Activated gamma-delta T cell (primary cell): ENCODE data around the gene PNPLA5.
"Not testable (repeated sequence)": the region's sequence is repeated elsewhere in the genome, so short reads cannot be mapped to it uniquely, and the experiment has no call there.

Source experiments
- DNase-seq: peaks from one replicate; lab custom pipeline; 2025; lab: John Stamatoyannopoulos, UW

The PNPLA5 gene

GRCh38 chr22:43881091-43882061 lies 10.4 kb downstream of the PNPLA5 start:
- no peak for DNase-seq

- DNase-seq, result no peak
Measured at GRCh38 chr22:43880541-43880991, 11.2 kb downstream of the PNPLA5 start.

- DNase-seq, result no peak
Measured at GRCh38 chr22:43879901-43880540, 11.8 kb downstream of the PNPLA5 start.

- DNase-seq, result no peak
Measured at GRCh38 chr22:43878831-43879550, 12.8 kb downstream of the PNPLA5 start.

DNA sequence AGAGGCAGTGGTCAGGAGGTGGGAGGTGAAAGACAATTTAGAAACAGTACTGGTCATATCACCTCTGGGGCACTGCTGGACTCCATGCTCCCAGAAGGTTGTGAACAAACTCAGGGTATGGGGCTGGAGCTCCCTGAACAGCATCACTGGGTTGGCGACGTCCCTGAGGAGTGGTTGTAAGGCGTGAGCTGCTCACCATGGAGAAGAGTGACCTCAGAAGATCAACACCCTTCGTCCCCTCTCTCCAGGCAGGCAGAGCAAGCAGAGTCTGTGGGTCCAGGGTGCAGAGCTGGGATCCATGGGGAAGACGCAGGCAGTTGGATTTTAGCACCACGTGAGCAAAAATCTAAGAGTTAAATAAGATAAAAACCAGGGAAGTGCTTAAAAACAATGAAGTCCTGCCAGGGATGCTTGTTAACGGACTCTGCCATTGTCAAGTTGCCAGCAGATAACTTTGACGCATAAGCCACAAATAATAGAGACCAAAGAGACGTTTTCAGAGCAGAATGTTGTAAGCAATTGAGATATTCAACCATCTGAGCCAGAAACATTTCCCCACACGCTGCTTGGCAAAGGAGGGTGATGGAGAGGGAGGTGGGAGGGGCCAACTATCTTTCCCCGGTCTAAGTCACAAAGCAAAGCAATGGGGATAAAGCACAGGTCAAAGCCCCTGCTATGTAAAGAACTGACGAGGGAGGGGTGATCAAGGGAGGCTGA lies 13.6 kb downstream of the PNPLA5 start:
- no peak for DNase-seq

DNA sequence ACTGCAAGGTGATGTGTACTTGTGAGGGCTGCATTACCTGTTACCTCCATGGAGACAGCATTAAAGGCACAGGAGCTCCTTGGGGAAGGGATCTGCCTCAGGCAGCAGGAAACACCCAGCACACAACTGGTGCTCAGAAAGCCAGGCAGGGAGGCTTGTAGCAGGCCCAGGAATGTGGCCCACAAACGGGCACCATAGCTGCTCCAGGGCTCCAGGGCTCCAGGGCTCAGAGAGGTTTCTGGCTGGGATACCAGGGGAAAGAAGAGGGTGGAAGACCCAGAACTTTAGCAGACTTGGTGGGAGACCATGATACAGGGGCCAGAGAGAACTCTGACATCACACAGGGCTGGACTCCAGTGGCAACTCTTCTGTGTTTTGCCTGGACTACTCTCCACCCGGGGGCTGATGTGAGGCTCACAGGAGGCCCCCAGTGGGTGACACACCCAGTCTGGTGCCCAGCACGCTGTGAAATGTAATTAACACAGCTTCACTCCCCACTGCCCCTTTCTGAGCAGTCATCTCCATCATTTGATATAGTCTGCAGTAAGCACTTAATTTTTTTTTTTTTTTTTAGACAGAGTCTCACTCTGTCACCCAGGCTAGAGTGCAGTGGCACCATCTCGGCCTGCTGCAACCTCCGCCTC lies 14.8 kb downstream of the PNPLA5 start:
- no peak for DNase-seq

GRCh38 chr22:43869799-43870198 lies 22.0 kb downstream of the PNPLA5 start:
- DNase-seq, result no peak

GRCh38 chr22:43869001-43869400 lies 22.8 kb downstream of the PNPLA5 start:
- not testable (repeated sequence) for DNase-seq

DNA sequence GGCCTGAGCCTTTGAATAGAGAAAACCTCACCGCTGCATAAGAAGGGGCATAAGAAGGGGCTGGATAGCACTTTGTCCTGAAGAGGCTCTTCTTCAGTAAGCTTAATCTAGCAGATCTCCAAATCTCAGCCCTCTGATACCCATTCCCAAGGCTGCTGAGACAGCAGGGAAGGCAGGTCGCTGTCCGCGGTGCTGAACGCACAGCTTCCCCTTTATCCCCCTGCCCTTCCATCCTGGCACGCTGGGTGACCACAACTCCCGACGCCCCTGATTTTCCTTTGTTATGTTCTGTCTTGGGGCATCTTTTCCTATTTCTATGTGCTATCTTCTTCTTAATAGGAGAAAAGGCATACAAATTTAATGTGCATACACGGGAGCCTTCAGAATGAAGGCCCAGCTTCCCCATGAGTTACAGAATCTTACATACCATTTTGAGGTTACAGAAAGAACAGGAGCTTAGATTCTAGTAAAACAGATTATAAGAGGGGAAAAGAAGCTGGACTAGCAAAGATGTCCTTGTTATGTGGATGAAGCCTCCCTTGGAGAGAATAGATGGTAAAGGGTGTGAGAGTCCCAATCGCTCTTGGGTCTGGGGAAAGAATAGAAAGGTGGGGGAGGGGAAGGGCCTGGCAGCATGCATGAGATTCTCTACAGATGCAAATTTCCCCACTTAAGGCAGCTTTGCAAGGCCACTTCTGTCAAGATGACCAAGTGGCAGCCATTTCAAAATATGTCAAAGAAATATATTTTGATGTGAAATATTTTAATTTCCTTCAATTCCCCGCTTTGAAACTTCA lies 23.8 kb downstream of the PNPLA5 start:
- no peak for DNase-seq

DNA sequence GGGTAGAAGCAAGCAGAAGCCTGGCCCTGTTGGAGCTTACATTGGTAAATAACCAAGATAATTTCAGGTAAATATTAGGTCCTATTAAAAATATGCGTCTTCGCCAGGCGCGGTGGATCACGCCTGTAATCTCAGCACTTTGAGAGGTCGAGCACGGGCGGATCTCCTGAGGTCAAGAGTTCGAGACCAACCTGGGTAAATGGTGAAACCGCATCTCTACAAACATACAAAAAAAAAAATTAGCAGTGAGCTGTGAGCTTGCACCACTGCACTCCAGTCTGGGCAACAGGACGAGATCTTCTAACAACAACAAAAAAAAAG lies 29.0 kb downstream of the PNPLA5 start:
- DNase-seq, result no peak

- no peak for DNase-seq
Measured at GRCh38 chr22:43862074-43862881, 29.5 kb downstream of the PNPLA5 start, which contains the start of gene SULT4A1. SULT4A1 (minus strand) TSS chr22:43862513; CDS start chr22:43862382, 131 bp downstream.

DNA sequence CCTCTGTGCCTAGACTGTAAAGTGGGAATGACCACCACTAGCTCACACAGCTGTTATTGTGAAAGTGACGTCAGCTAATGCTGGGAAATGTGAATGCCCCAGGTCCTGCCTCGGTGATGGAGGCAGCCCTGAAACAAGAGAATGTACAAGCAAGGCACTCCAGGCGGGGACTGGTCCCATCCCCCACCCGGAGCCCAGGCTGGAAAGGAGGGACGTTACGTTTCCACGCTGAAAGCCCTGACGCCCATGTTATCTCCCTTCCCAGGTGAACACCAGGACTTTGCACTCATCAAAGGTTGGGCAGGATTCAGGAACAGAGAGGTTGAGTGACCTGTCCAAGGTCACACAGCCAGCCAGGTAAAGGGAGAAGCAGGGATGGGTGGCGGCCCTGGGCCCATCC lies 30.3 kb downstream of the PNPLA5 start:
- no peak for DNase-seq

DNA sequence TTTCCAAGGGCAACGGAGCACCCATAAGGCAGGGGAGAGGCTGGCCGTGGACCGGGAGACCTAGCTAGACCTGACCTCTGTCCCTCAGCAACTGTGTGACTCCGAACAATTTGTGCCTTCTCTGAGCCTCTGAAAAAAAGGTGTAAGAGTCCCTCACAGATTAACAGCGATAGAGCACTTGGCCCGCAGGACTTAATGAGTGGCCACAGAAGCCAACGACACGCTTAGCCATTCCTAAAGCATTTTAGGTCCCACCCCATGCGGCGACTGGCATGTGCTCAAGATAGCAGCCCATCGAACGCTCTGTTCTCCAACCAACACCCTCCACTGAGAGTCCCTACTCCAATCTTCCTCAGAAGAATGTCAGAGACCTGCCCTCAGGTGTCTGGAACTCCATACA lies 31.0 kb downstream of the PNPLA5 start:
- DNase-seq, result no peak

GRCh38 chr22:43860126-43860525 lies 31.7 kb downstream of the PNPLA5 start:
- no peak for DNase-seq

- DNase-seq, result no peak
Measured at GRCh38 chr22:43859621-43860020, 32.2 kb downstream of the PNPLA5 start.

GRCh38 chr22:43859176-43859575 lies 32.6 kb downstream of the PNPLA5 start:
- no peak for DNase-seq

GRCh38 chr22:43858156-43858895 lies 33.5 kb downstream of the PNPLA5 start:
- DNase-seq, result no peak

GRCh38 chr22:43857367-43857766 lies 34.4 kb downstream of the PNPLA5 start:
- DNase-seq, result no peak

DNA sequence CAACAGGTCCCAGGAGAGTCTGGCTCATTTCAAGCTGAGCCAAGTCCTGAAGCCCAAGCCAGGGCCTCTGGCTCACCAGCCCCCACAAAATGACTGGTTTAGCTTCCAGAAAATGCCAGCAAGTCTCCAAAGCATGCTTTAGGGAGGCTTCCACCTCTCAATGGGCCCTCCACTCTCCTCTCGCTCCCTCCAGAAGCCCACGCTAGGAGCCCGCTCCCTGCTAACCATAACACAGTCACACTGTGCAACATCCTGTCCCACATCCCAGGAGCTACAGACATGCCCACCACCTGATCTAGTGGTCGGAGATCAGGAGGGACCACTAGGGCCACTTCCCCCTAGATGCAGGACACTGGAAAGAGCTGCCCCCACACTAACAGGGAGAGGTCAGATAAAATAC lies 36.4 kb downstream of the PNPLA5 start:
- DNase-seq, result no peak
